ENCODE data around the gene USP37.

DNA sequence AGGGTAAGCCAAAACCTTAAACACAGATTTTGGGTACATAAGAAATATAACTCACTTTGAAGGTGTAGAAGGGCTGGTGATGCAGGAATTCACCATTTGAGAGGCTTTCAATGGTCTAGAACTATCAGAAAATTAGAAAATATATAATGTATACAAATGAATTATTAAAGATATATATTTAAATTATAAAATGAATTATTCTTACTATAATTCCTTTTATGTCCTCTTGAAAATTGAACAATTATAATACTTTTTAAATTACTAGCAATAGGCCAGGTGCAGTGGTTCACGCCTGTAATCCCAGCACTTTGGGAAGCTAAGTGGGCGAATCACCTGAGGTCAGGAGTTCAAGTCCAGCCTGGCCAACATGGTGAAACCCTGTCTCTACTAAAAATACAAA lies 88.6 kb downstream of the USP37 start:
- no peak for TF ChIP-seq EZH2 (IDR thresholded peaks at IDR 0.05; ENCODE audit: borderline replicate concordance, low read depth, low read length, poor library complexity, severe bottlenecking)
- TF ChIP-seq, protein P1, sequence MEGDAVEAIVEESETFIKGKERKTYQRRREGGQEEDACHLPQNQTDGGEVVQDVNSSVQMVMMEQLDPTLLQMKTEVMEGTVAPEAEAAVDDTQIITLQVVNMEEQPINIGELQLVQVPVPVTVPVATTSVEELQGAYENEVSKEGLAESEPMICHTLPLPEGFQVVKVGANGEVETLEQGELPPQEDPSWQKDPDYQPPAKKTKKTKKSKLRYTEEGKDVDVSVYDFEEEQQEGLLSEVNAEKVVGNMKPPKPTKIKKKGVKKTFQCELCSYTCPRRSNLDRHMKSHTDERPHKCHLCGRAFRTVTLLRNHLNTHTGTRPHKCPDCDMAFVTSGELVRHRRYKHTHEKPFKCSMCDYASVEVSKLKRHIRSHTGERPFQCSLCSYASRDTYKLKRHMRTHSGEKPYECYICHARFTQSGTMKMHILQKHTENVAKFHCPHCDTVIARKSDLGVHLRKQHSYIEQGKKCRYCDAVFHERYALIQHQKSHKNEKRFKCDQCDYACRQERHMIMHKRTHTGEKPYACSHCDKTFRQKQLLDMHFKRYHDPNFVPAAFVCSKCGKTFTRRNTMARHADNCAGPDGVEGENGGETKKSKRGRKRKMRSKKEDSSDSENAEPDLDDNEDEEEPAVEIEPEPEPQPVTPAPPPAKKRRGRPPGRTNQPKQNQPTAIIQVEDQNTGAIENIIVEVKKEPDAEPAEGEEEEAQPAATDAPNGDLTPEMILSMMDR (conservative IDR thresholded peaks at IDR 0.05; ENCODE audit: low read depth, low read length), result no peak

Measured in A673 (cell line).